Astrocyte of the cerebellum (primary cell): ENCODE measurements around the gene RDH5.

Source experiments
- DNase-seq: peaks from one replicate; pipeline ENCODE4 v3.0.0-alpha.2; 2011; ENCODE audit warnings: low read depth
- H3K4me3 ChIP-seq: 2 replicates; pipeline ENCODE4 v1.5.1; 2011; ENCODE audit warnings: mild to moderate bottlenecking, low read depth, low read length, moderate library complexity
- in situ Hi-C: cut with HindIII; loops from 2 replicates; pipeline ENCODE4 v1.10.0; 2017; ENCODE audit warnings: low sequenced_read_pairs
- TF ChIP-seq, protein P1 (sequence below): IDR thresholded peaks from 2 replicates; pipeline ENCODE4 v1.5.1; 2012; ENCODE audit warnings: low read length, low read depth, moderate library complexity, mild to moderate bottlenecking; ENCODE audit errors: missing control alignments

RDH5 gene

DNA sequence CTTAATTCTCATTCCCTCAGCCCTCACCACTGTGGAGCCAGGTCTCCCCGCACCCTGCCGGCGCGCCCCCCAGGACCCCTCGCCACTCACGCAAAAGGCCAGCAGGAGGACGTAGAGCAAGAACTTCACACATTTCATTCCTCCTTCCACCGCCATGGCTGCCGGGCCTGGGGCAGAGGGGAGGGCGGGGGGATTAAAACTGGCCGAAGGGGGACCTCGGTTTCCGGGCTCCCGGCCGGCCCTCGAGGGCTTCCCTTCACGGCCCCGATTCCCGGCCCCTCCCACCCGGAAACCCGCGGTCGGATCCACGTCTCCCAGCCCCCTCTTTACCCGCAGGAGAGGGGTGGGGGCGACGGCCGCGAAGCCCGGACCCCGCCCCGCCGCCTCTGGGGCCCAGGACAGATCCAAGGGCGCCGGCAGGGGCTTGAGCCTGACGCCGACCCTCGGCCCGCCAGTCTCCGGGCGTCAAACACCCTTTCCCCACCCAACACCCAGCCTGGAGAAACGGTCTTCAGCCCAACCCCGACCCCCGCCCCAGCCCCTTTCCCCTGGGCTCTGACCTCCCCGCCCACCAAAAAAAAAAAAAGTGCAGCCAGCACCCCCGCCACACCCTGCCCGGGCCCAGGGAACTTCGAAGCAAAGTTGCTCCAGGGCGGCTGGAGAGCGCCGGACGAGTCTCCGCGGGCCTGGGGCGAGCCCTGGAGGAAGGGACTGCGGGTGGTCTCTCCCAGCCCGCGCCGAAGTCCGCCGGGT, 8.2 kb downstream of the RDH5 start:
- in situ Hi-C loops: no loop called here
- TF ChIP-seq, protein P1, sequence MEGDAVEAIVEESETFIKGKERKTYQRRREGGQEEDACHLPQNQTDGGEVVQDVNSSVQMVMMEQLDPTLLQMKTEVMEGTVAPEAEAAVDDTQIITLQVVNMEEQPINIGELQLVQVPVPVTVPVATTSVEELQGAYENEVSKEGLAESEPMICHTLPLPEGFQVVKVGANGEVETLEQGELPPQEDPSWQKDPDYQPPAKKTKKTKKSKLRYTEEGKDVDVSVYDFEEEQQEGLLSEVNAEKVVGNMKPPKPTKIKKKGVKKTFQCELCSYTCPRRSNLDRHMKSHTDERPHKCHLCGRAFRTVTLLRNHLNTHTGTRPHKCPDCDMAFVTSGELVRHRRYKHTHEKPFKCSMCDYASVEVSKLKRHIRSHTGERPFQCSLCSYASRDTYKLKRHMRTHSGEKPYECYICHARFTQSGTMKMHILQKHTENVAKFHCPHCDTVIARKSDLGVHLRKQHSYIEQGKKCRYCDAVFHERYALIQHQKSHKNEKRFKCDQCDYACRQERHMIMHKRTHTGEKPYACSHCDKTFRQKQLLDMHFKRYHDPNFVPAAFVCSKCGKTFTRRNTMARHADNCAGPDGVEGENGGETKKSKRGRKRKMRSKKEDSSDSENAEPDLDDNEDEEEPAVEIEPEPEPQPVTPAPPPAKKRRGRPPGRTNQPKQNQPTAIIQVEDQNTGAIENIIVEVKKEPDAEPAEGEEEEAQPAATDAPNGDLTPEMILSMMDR: no peak
- DNase-seq: no peak
- H3K4me3 ChIP-seq: peak overlapping the region; percentile 89

DNA sequence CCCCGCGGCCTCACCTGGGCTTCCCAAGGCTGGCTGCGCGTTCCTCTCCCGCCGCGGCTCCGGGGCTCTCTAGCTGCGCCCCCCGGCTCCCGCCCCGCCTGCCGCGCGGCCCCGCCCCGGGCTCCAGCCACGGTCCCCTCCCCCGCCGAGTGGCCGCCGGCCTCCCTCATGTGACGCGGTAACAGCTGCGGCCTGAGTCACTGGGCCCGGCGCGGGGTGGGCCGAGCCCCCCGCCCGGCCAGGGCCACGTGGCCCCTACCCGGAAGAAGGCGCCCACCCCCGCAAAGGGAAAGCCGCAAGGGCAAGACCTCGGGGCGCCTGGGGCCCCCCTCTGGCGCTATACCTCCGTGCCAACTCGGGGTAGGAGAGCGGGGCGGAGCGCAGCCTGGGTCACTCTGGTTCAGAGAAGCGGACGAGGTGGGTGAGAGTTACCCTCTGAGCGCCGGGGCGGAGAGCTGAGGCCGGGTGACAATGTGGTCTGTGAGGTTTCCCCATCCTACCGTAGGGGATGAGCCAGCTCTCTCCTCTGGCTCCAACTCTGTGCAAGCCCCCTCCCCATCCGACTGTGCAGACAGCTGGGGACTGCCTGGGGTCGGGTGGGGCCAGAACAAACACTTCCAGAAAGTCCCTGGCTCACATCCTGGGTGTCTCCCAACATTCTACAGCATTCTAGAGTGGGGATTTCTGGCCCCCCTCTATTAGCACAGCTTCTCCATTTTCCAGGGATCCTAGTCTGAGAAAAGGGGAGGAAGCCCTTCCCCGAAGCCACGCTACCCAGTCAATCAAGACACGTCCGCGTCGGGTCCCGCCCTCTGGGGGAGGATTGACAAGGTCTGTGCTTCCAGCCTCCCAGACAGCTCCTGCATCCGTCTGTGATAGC, 9.0 kb downstream of the RDH5 start, which contains the start of gene CD63:
Gene CD63, minus strand, starts transcription at position 71 of the 880 bp plus-strand sequence. CDS start 668 bp downstream, outside the sequence.
- in situ Hi-C loops: no loop called here
- TF ChIP-seq, protein P1: no peak
- H3K4me3 ChIP-seq: peak within 1 kb of the TSS; percentile 89
- peak; percentile 86 for DNase-seq

DNA sequence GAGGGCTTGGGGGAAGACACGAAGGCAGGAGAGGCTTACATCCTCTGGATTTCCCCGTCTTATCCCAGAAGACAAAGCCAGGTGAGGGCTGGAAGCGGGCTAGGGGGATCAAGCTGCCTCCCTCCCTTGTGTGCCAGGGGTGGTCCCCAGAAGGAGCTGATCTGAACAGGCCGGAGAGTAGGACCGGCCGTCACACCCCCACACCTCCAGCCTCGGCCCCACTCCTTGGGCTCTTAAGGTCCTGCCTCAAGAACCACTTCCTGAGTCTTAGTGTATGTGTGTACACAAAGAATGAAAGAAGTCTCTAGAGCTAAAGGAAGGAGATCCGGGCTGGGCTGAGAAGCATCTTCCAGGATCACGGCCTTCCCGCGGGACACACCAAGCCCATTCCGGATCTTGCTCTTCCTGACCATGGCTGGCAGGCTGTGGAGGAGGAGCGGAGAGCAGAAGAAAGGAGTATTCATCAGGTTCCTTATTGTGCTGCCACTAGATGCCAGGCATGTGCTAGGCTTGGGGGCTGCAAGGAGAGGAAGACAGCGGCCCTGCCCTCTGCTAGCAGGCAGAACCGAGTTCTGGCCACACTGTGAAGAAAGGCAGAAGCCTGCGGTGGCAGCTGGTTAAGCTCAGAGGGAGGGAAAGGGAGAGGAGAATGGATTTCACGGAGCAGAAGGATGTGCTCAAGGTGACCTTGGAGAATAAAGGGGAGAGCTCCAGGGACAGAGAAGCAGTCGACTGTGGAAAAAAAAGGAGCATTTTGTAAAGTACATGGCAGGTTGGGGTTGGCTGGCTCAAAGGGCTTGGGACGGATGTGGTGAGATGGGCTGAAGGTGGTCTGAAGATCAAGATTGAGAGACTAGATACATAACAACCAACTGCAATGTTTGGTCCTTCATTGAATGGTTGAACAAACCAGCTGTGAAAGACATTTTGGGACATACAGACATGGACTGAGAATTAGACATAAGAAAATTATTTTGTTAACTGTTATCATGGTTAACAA, 9.9 kb downstream of the RDH5 start:
- peak overlapping the region; percentile 89 for H3K4me3 ChIP-seq
- TF ChIP-seq, protein P1: no peak
- in situ Hi-C loops: no loop called here
- no peak for DNase-seq

- in situ Hi-C loops: no loop called here
- H3K4me3 ChIP-seq: no peak overlapping the region
- no peak for DNase-seq
- TF ChIP-seq, protein P1: no peak
Measured at GRCh38 chr12:55732288-55732687, 12.1 kb downstream of the RDH5 start.

DNA sequence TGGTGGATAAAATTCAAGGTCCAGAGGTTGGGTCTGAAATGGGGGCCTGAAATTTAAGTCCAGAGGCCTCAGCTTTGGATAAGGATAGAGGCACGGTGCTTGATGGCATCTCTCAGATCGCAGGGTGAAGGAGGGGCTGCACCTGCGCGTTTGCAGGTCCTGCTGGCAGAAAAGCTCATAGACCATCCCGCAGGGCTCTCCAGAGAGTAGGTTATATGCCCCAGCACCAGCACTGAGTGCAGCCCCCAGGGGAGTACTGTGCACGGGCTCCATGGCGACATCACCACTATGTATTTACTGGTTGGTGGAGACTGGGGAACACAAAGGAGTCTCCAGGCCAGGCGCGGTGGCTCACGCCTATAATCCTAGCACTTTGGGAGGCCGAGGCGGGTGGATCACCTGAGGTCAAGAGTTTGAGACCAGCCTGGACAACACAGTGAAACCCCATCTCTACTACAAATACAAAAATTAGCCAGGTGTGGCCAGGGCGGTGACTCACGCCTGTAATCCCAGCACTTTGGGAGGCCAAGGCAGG, 12.9 kb downstream of the RDH5 start:
- TF ChIP-seq, protein P1: no peak
- H3K4me3 ChIP-seq: no peak overlapping the region
- in situ Hi-C loops: no loop called here
- DNase-seq: no peak

DNA sequence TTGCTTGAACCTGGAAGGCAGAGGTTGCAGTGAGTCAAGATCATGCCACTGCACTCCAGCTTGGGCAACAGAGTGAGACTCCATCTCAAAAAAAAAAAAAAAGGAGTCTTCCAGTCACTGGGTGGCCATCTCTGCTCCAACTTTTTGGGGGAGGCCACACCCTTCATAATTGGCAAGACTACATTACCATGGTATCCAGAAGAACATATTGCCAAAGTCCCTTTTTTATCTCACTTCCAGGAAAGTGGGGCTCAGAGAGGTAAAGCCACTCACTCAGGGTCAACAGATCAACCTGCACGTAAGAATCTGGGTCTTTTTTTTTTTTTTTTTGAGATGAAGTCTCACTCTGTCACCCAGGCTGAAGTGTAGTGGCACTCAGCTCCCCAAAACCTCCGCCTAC, 13.7 kb downstream of the RDH5 start:
- H3K4me3 ChIP-seq: no peak overlapping the region
- DNase-seq: no peak
- in situ Hi-C loops: no loop called here
- TF ChIP-seq, protein P1: no peak
